K562 (cell line): ENCODE results near the gene ZFP92. TPM values are rescaled to one million over a fixed set of nuclear protein-coding genes. Genes with fewer than 3 reads are reported as not detected.

ENCODE experiments used
- ATAC-seq: fragments of 200-7000 bp; cut with Tn5 transposase; 3 replicates; pipeline ENCODE4 v1.9.1; 2020; ENCODE audit warnings: moderate library complexity
- BruUV-seq: library from RNA; stranded (reverse); fragments of 400-500 nt; replicated peaks from 2 replicates; lab custom pipeline; 2021; lab: Mats Ljungman, UMichigan
- CTCF ChIA-PET: fragments of 300-600 bp; formaldehyde crosslinking; extraction: SDS; loops from one replicate; lab custom pipeline; 2021; ENCODE audit warnings: low intra/inter-chr PET ratio; lab: Yijun Ruan, JAX
- POLR2A ChIA-PET: fragments of 300-600, 350-650 bp; sonication (Branson Sonifier 250); formaldehyde crosslinking; extraction: SDS; loops from one replicate; lab custom pipeline; 2021; ENCODE audit warnings: antibody characterized with exemption, inconsistent platforms; lab: Yijun Ruan, JAX
- DNase-seq, 4 experiments: peaks; one replicate each; pipeline versions ENCODE4 v3.0.0 to v3.0.0-alpha.2; 2011 to 2018; ENCODE audit warnings: low spot score in 3 of 4, mixed read lengths in 3 of 4; ENCODE audit errors: extremely low read depth in 1 of 4
- FAIRE-seq: peaks from 2 replicates; lab custom pipeline; 2011; peaks lifted over from hg19 to GRCh38; lab: Jason Lieb, UNC
- H2AFZ ChIP-seq: 2 replicates; pipeline ENCODE4 v1.6.0; 2011; ENCODE audit warnings: low read depth, low read length, control low read depth, inconsistent platforms
- H3K27ac ChIP-seq: fragments of 200-600 bp; 3 replicates; pipeline ENCODE4 v1.8.0; 2011; ENCODE audit warnings: low read depth, mild to moderate bottlenecking, control low read depth, inconsistent platforms, low read length, moderate library complexity, mixed read lengths; ENCODE audit errors: extremely low read depth
- H3K27me3 ChIP-seq, 2 experiments: fragments of 300-600 bp in 1 of 2; 2 replicates in 1 of 2; 3 replicates in 1 of 2; pipeline versions ENCODE4 v1.6.0 to v1.8.0; 2011; ENCODE audit warnings: inconsistent platforms in 2 of 2, low read length in 2 of 2, mild to moderate bottlenecking in 1 of 2, mixed read lengths in 1 of 2, moderate library complexity in 1 of 2; ENCODE audit not compliant: control insufficient read depth in 2 of 2, insufficient read depth in 2 of 2
- H3K36me3 ChIP-seq: fragments of 300-600 bp; 3 replicates; pipeline ENCODE4 v1.8.0; 2011; ENCODE audit warnings: mild to moderate bottlenecking, low read length, inconsistent platforms; ENCODE audit not compliant: control insufficient read depth, insufficient read depth
- H3K4me1 ChIP-seq, 2 experiments: fragments of 200-600 bp in 1 of 2; replicated peaks in 1 of 2; 2 replicates in 1 of 2; 3 replicates in 1 of 2; pipeline versions ENCODE4 v1.5.1 to v1.8.0; 2011; ENCODE audit warnings: inconsistent platforms in 2 of 2, low read length in 2 of 2, mild to moderate bottlenecking in 1 of 2, mixed read lengths in 1 of 2, moderate library complexity in 1 of 2; ENCODE audit not compliant: control insufficient read depth in 2 of 2, insufficient read depth in 2 of 2
- H3K4me2 ChIP-seq: 2 replicates; pipeline ENCODE4 v1.6.1; 2011; ENCODE audit warnings: low read length, control low read depth, inconsistent platforms, mixed read lengths; ENCODE audit not compliant: insufficient read depth
- H3K4me3 ChIP-seq: fragments of 200-600 bp; sonication (generic), shearing (Covaris generic); 2 replicates; pipeline ENCODE4 v1.5.1; 2016; ENCODE audit warnings: control low read depth, inconsistent platforms
- H3K79me2 ChIP-seq: fragments of 200-600 bp; 3 replicates; pipeline ENCODE4 v1.8.0; 2011; ENCODE audit warnings: low read length, inconsistent platforms; ENCODE audit not compliant: control insufficient read depth, insufficient read depth
- H3K9ac ChIP-seq, 2 experiments: 2 replicates each; pipeline versions ENCODE4 v1.6.0 to v1.6.1; 2011; ENCODE audit warnings: low read depth in 2 of 2, low read length in 2 of 2, control low read depth in 1 of 2, inconsistent platforms in 1 of 2, mild to moderate bottlenecking in 1 of 2, mixed read lengths in 1 of 2; ENCODE audit not compliant: insufficient read depth in 1 of 2
- H3K9me1 ChIP-seq: one replicate; pipeline ENCODE4 v1.6.0; 2011; ENCODE audit warnings: inconsistent platforms, mild to moderate bottlenecking, low read length, moderate library complexity; ENCODE audit not compliant: control insufficient read depth, insufficient read depth
- H3K9me3 ChIP-seq: replicated peaks from 2 replicates; pipeline ENCODE4 v1.5.1; 2011; ENCODE audit warnings: low read depth, low read length, inconsistent platforms; ENCODE audit not compliant: control insufficient read depth, insufficient read depth
- H4K20me1 ChIP-seq: replicated peaks from 2 replicates; pipeline ENCODE4 v1.6.1; 2011; ENCODE audit warnings: low read length, inconsistent platforms, mixed read lengths; ENCODE audit not compliant: control insufficient read depth, insufficient read depth
- DNMT1 ChIP-seq: fragments of 450-650 bp; IDR thresholded peaks from 2 replicates; pipeline ENCODE4 v1.6.1; 2016; ENCODE audit warnings: antibody characterized with exemption, mild to moderate bottlenecking
- HNRNPL ChIP-seq: fragments of 200-400 bp; formaldehyde crosslinking; IDR thresholded peaks from 2 replicates; pipeline ENCODE4 v1.6.1; 2017; ENCODE audit warnings: low read depth, mild to moderate bottlenecking, low read length
- PBX2 ChIP-seq, 2 experiments: IDR thresholded peaks in 1 of 2; conservative IDR thresholded peaks in 1 of 2; 2 replicates each; pipeline ENCODE4 v1.6.1; 2016; ENCODE audit warnings: low read depth in 2 of 2, mild to moderate bottlenecking in 1 of 2, missing compliant biosample characterization in 1 of 2, missing genetic modification characterization in 1 of 2, moderate library complexity in 1 of 2
- TARDBP ChIP-seq: fragments of 450-650 bp; IDR thresholded peaks from 2 replicates; pipeline ENCODE4 v1.6.1; 2016
- ZNF184 ChIP-seq: sonication (generic); formaldehyde crosslinking; IDR thresholded peaks from 2 replicates; pipeline ENCODE4 v1.5.0; 2020; ENCODE audit warnings: missing genetic modification reagents
- WGBS: fragments of 100-300 bp; shearing (Covaris generic); methylation state at CpG from one replicate; pipeline ENCODE4 v1.1.6; 2016; ENCODE audit warnings: low coverage, mixed read lengths; ENCODE audit not compliant: insufficient coverage; ENCODE audit errors: missing lambda C conversion rate; 5-methylcytosine and 5-hydroxymethylcytosine counted together
- in situ Hi-C: fragments of 300-500 bp; cut with MboI; formaldehyde crosslinking; loops from 4 replicates; pipeline ENCODE4 v1.15.0; 2018; ENCODE audit warnings: inconsistent platforms, mixed read lengths
- intact Hi-C: fragments of 100-400 bp; cut with micrococcal nuclease; formaldehyde crosslinking; loops from 2 replicates; pipeline ENCODE4 v1.14.2; 2022
- polyA plus RNA-seq, 8 experiments: library from polyadenylated mRNA; depleted of rRNA in 4 of 8; stranded (reverse) in 5 of 8; unstranded in 3 of 8; fragments of >200 nt; fragmentation: Nextera tagmentation in 2 of 8; fragmentation: Illumina TruSeq in 1 of 8; extraction: Ambion mirVana in 2 of 8; extraction: Trizol in 1 of 8; gene quantifications; 2 replicates each; pipeline versions ENCODE4 v1.2.1 to v1.2.3, GENCODE V29; 2011 to 2014; ENCODE audit warnings: inconsistent platforms in 1 of 8, missing spikeins in 1 of 8
- total RNA-seq, 7 experiments: library from RNA; depleted of rRNA in 6 of 7; stranded (reverse); fragments of >200 nt in 6 of 7; fragmentation: Illumina TruSeq in 2 of 7; extraction: Trizol in 2 of 7; gene quantifications; 2 replicates each; pipeline versions ENCODE4 v1.2.1 to v1.2.3, GENCODE V29; 2011 to 2021; ENCODE audit warnings: low replicate concordance in 1 of 7
- TF ChIP-seq, protein P1 (sequence below): fragments of 450-650 bp; formaldehyde crosslinking; IDR thresholded peaks from 2 replicates; pipeline ENCODE4 v1.4.0; 2020; ENCODE audit warnings: mild to moderate bottlenecking, moderate library complexity

ZFP92 gene
- total and polyA plus RNA-seq, 9 of the 15 experiments (the other 6 are each of a cell fraction or from before 2014, with no cell fraction given) = 0.32 to 3.3 (median 1.8) TPM

- Histone ChIP-seq H3K9me1 (peaks cover 2% of the 10 kb centered on the region), H3K79me2 (peaks cover 4% of the 10 kb centered on the region; the same call in 1 of the 3 replicates), H3K9ac (no peak overlapping the region), H2AFZ (no peak overlapping the region), H3K9me3 (no peaks in the 10 kb centered on the region), H3K36me3 (peaks cover 16% of the 10 kb centered on the region; the same call in 1 of the 3 replicates), H3K4me3 (no peak overlapping the region), H4K20me1 (no peaks in the 10 kb centered on the region), H3K4me2 (no peak overlapping the region), H3K4me1 (peaks cover 11 to 15% of the 10 kb centered on the region in 2 experiments), H3K27ac (no peak overlapping the region), H3K27me3 (no peaks in the 10 kb centered on the region)
- no peak for TF ChIP-seq DNMT1
- no peak for TF ChIP-seq HNRNPL
- TF ChIP-seq ZNF184 (CRISPR knock-in tag) = no peak
- DNase-seq (no peak), ATAC-seq (no peak), FAIRE-seq (no peak)
- no TSS peak for BruUV-seq
- in situ Hi-C loops = no loop called here
- ChIA-PET CTCF (no interaction called here), POLR2A (no interaction called here)
- intact Hi-C loops = no loop called here
- 75% methylated on average over 8 of the region's 8 CpGs for WGBS
Observed at GRCh38 chrX:153417637-153418036, 6.4 kb downstream of the ZFP92 start.

GRCh38 chrX:153420851-153421599 lies 9.8 kb downstream of the ZFP92 start:
- 96% methylated on average over 10 of the region's 91 CpGs for WGBS
- peaks cover 2% of the 10 kb centered on the region for H3K9me1 ChIP-seq
- intact Hi-C loops (no loop called here), in situ Hi-C loops (no loop called here)
- H4K20me1 ChIP-seq = no peaks in the 10 kb centered on the region
- peaks cover 16% of the 10 kb centered on the region; the same call in 1 of the 3 replicates for H3K36me3 ChIP-seq
- FAIRE-seq = no peak
- no peak for TF ChIP-seq ZNF184 (CRISPR knock-in tag)
- TF ChIP-seq, protein P1, sequence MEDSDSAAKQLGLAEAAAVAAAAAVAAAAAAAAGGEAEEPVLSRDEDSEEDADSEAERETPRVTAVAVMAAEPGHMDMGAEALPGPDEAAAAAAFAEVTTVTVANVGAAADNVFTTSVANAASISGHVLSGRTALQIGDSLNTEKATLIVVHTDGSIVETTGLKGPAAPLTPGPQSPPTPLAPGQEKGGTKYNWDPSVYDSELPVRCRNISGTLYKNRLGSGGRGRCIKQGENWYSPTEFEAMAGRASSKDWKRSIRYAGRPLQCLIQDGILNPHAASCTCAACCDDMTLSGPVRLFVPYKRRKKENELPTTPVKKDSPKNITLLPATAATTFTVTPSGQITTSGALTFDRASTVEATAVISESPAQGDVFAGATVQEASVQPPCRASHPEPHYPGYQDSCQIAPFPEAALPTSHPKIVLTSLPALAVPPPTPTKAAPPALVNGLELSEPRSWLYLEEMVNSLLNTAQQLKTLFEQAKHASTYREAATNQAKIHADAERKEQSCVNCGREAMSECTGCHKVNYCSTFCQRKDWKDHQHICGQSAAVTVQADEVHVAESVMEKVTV (CRISPR knock-in tag) = no peak
- no peak for TF ChIP-seq TARDBP
- TF ChIP-seq PBX2 (CRISPR knock-in tag; IDR thresholded peaks at IDR 0.05; ENCODE audit: low read depth) = no peak
- no peak for TF ChIP-seq PBX2 (tag; conservative IDR thresholded peaks at IDR 0.05; ENCODE audit: low read depth)
- no peak overlapping the region for H3K9ac ChIP-seq
- no peak overlapping the region for H3K27ac ChIP-seq
- BruUV-seq = no TSS peak
- H2AFZ ChIP-seq = no peak overlapping the region
- H3K4me2 ChIP-seq = no peak overlapping the region
- peaks cover 3 to 10% of the 10 kb centered on the region in 2 experiments; a peak in 4 of 5 replicates for H3K4me1 ChIP-seq
- no peak overlapping the region for H3K4me3 ChIP-seq
- no peaks in the 10 kb centered on the region for H3K27me3 ChIP-seq
- ChIA-PET CTCF (no interaction called here), POLR2A (no interaction called here)
- DNase-seq = no peak
- no peak for ATAC-seq
- H3K9me3 ChIP-seq = no peaks in the 10 kb centered on the region
- H3K79me2 ChIP-seq = 0 out of 3 replicates have a peak, but pooled peaks cover 4% of the 10 kb centered on the region
